Naive thymus-derived CD4-positive, alpha-beta T cell (primary cell): ENCODE results near the gene CAPN5. TPM values are rescaled to one million over a fixed set of nuclear protein-coding genes. Genes with fewer than 3 reads are reported as not detected.

Experiments used
- ATAC-seq: fragments of 150-1000 bp; cut with Tn5 transposase; 2 replicates; pipeline ENCODE4 v1.10.0; 2021; ENCODE audit warnings: mild to moderate bottlenecking, moderate library complexity
- CTCF ChIA-PET: fragments of 350-600 bp; sonication (Branson Sonifier 250); formaldehyde crosslinking; loops from one replicate; lab custom pipeline; 2021; ENCODE audit warnings: antibody characterized with exemption; lab: Charles Lee
- POLR2A ChIA-PET: fragments of 350-600 bp; sonication (Branson Sonifier 250); formaldehyde crosslinking; loops from one replicate; lab custom pipeline; 2021; ENCODE audit warnings: antibody characterized with exemption, inconsistent platforms; lab: Charles Lee
- DNase-seq, 9 donors: peaks; one replicate each; pipeline versions ENCODE4 v3.0.0 to v3.0.0-alpha.2; 2020 to 2022; ENCODE audit warnings: mixed read lengths in 1 of 9
- H3K27ac ChIP-seq: one replicate; pipeline ENCODE4 v1.7.0; 2013; ENCODE audit warnings: mild to moderate bottlenecking, low read depth, low read length, moderate library complexity
- H3K27me3 ChIP-seq, 2 donors: one replicate each; pipeline ENCODE4 v1.7.0; 2013; ENCODE audit warnings: low read length in 2 of 2, mild to moderate bottlenecking in 2 of 2, moderate library complexity in 2 of 2; ENCODE audit not compliant: control insufficient read depth in 2 of 2, insufficient read depth in 2 of 2
- H3K36me3 ChIP-seq, 3 experiments: 1 replicate in 2 of 3; 2 replicates in 1 of 3; pipeline ENCODE4 v1.7.0; 2013; ENCODE audit warnings: low read length in 3 of 3, mild to moderate bottlenecking in 3 of 3, moderate library complexity in 1 of 3; ENCODE audit not compliant: insufficient read depth in 3 of 3, control insufficient read depth in 2 of 3
- H3K4me1 ChIP-seq, 2 donors: one replicate each; pipeline ENCODE4 v1.7.0; 2013; ENCODE audit warnings: low read length in 2 of 2, mild to moderate bottlenecking in 2 of 2, moderate library complexity in 1 of 2; ENCODE audit not compliant: control insufficient read depth in 2 of 2, insufficient read depth in 2 of 2
- H3K4me3 ChIP-seq: 2 replicates; pipeline ENCODE4 v1.7.0; 2013; ENCODE audit warnings: mild to moderate bottlenecking, low read length
- H3K9me3 ChIP-seq, 3 experiments: 1 replicate in 2 of 3; 2 replicates in 1 of 3; pipeline ENCODE4 v1.7.0; 2013; ENCODE audit warnings: low read length in 3 of 3; ENCODE audit not compliant: control insufficient read depth in 2 of 3
- H3K27ac Mint-ChIP-seq, 9 donors: one replicate each; pipeline ENCODE4 v1.8.0; 2020 to 2022; ENCODE audit warnings: mixed read lengths in 9 of 9, mild to moderate bottlenecking in 8 of 9, moderate library complexity in 5 of 9, inconsistent platforms in 2 of 9
- H3K27me3 Mint-ChIP-seq, 5 donors: one replicate each; pipeline ENCODE4 v1.8.0; 2021 to 2022; ENCODE audit warnings: mixed read lengths in 5 of 5, mild to moderate bottlenecking in 1 of 5
- H3K36me3 Mint-ChIP-seq, 5 donors: one replicate each; pipeline ENCODE4 v1.8.0; 2020 to 2022; ENCODE audit warnings: mixed read lengths in 5 of 5, mild to moderate bottlenecking in 3 of 5, inconsistent platforms in 1 of 5
- H3K4me1 Mint-ChIP-seq, 7 donors: one replicate each; pipeline ENCODE4 v1.8.0; 2020 to 2022; ENCODE audit warnings: mixed read lengths in 7 of 7, mild to moderate bottlenecking in 3 of 7, inconsistent platforms in 1 of 7
- H3K4me3 Mint-ChIP-seq, 10 donors: one replicate each; pipeline ENCODE4 v1.8.0; 2020 to 2022; ENCODE audit warnings: mild to moderate bottlenecking in 10 of 10, mixed read lengths in 10 of 10, moderate library complexity in 6 of 10, inconsistent platforms in 2 of 10
- H3K9me3 Mint-ChIP-seq, 11 donors: one replicate each; pipeline ENCODE4 v1.8.0; 2020 to 2022; ENCODE audit warnings: mixed read lengths in 11 of 11, mild to moderate bottlenecking in 4 of 11, inconsistent platforms in 1 of 11, moderate library complexity in 1 of 11
- intact Hi-C, 2 donors: fragments of 100-400 bp; cut with micrococcal nuclease; formaldehyde crosslinking; loops; one replicate each; pipeline ENCODE4 v1.15.1; 2023
- polyA plus RNA-seq, 2 donors: library from polyadenylated mRNA; unstranded; fragments of 300-500 nt; fragmentation: Illumina TruSeq; gene quantifications; one replicate each; pipeline ENCODE4 v1.2.3, GENCODE V29; 2021
- total RNA-seq, 6 experiments: library from RNA in 5 of 6; stranded (reverse) in 5 of 6; gene quantifications; 1 replicate in 5 of 6; 2 replicates in 1 of 6; pipeline ENCODE4 v1.2.3 and lab custom pipeline; 2021 to 2026

The CAPN5 gene
- total and polyA plus RNA-seq, 7 experiments from 2014 or later: 0.94 to 5.8 (median 5.6) TPM

- no peaks in the 10 kb centered on the region for H3K4me1 ChIP-seq
- Mint-ChIP-seq H3K27me3 (peaks cover 0 to 1% (median 0%) of the 10 kb centered on the region in 5 donors), H3K4me1 (peaks cover 0 to 11% (median 0%) of the 10 kb centered on the region in 7 donors), H3K9me3 (no peaks in the 10 kb centered on the region), H3K4me3 (no peak overlapping the region), H3K27ac (no peak overlapping the region), H3K36me3 (no peaks in the 10 kb centered on the region)
- H3K27me3 ChIP-seq: no peaks in the 10 kb centered on the region
- DNase-seq (no peak), ATAC-seq (no peak)
- no peaks in the 10 kb centered on the region for H3K36me3 ChIP-seq
- CTCF ChIA-PET: no interaction called here
- POLR2A ChIA-PET: no interaction called here
- no peaks in the 10 kb centered on the region for H3K9me3 ChIP-seq
- H3K27ac ChIP-seq: no peak overlapping the region
- H3K4me3 ChIP-seq: no peak overlapping the region
- intact Hi-C loops: no loop called here
Measured at GRCh38 chr11:77171254-77171653, 104.5 kb downstream of the CAPN5 start.

GRCh38 chr11:77171885-77172665 lies 105.3 kb downstream of the CAPN5 start:
- H3K4me3 ChIP-seq: no peak overlapping the region
- CTCF ChIA-PET: no interaction called here
- H3K36me3 ChIP-seq: no peaks in the 10 kb centered on the region
- DNase-seq (peak in 1 of 9 donors; percentile 1), ATAC-seq (no peak)
- Mint-ChIP-seq H3K4me1 (peaks cover 0 to 11% (median 0%) of the 10 kb centered on the region in 7 donors), H3K9me3 (no peaks in the 10 kb centered on the region), H3K4me3 (no peak overlapping the region), H3K27ac (no peak overlapping the region), H3K27me3 (no peaks in the 10 kb centered on the region), H3K36me3 (no peaks in the 10 kb centered on the region)
- no peak overlapping the region for H3K27ac ChIP-seq
- H3K4me1 ChIP-seq: no peaks in the 10 kb centered on the region
- POLR2A ChIA-PET: no interaction called here
- H3K27me3 ChIP-seq: no peaks in the 10 kb centered on the region
- no peaks in the 10 kb centered on the region for H3K9me3 ChIP-seq
- intact Hi-C loops: no loop called here

- POLR2A ChIA-PET: no interaction called here
- Histone ChIP-seq H3K4me1 (no peaks in the 10 kb centered on the region), H3K27me3 (no peaks in the 10 kb centered on the region), H3K9me3 (no peaks in the 10 kb centered on the region), H3K4me3 (no peak overlapping the region), H3K27ac (no peak overlapping the region), H3K36me3 (no peaks in the 10 kb centered on the region)
- Mint-ChIP-seq H3K4me1 (peaks cover 0 to 10% (median 0%) of the 10 kb centered on the region in 7 donors), H3K27me3 (no peaks in the 10 kb centered on the region), H3K36me3 (no peaks in the 10 kb centered on the region), H3K27ac (no peak overlapping the region), H3K9me3 (no peaks in the 10 kb centered on the region), H3K4me3 (no peak overlapping the region)
- intact Hi-C loops: no loop called here
- DNase-seq: no peak
- CTCF ChIA-PET: no interaction called here
- ATAC-seq: no peak
Measured at GRCh38 chr11:77172666-77172982, 105.9 kb downstream of the CAPN5 start.

- H3K36me3 ChIP-seq: no peaks in the 10 kb centered on the region
- Mint-ChIP-seq H3K27ac (no peak overlapping the region), H3K9me3 (peaks cover 0 to 7% (median 0%) of the 10 kb centered on the region in 11 donors), H3K27me3 (no peaks in the 10 kb centered on the region), H3K4me1 (peaks cover 0 to 9% (median 0%) of the 10 kb centered on the region in 7 donors), H3K4me3 (no peak overlapping the region), H3K36me3 (no peaks in the 10 kb centered on the region)
- no peaks in the 10 kb centered on the region for H3K9me3 ChIP-seq
- ChIA-PET POLR2A (no interaction called here), CTCF (no interaction called here)
- intact Hi-C loops: no loop called here
- H3K27ac ChIP-seq: no peak overlapping the region
- H3K4me3 ChIP-seq: no peak overlapping the region
- DNase-seq: no peak
- ATAC-seq: no peak
- no peaks in the 10 kb centered on the region for H3K4me1 ChIP-seq
- no peaks in the 10 kb centered on the region for H3K27me3 ChIP-seq
Measured at GRCh38 chr11:77173494-77173893, 106.7 kb downstream of the CAPN5 start.

- Mint-ChIP-seq H3K27ac (no peak overlapping the region), H3K9me3 (peaks cover 0 to 7% (median 0%) of the 10 kb centered on the region in 11 donors), H3K27me3 (no peaks in the 10 kb centered on the region), H3K36me3 (no peaks in the 10 kb centered on the region), H3K4me3 (no peak overlapping the region), H3K4me1 (peaks cover 0 to 9% (median 0%) of the 10 kb centered on the region in 7 donors)
- no peaks in the 10 kb centered on the region for H3K9me3 ChIP-seq
- intact Hi-C loops: no loop called here
- DNase-seq (no peak), ATAC-seq (no peak)
- no peak overlapping the region for H3K4me3 ChIP-seq
- H3K27me3 ChIP-seq: no peaks in the 10 kb centered on the region
- no peaks in the 10 kb centered on the region for H3K36me3 ChIP-seq
- ChIA-PET CTCF (no interaction called here), POLR2A (no interaction called here)
- no peak overlapping the region for H3K27ac ChIP-seq
- H3K4me1 ChIP-seq: no peaks in the 10 kb centered on the region
Measured at GRCh38 chr11:77174559-77174958, 107.8 kb downstream of the CAPN5 start.

GRCh38 chr11:77175021-77175842 lies 108.5 kb downstream of the CAPN5 start:
- Histone ChIP-seq H3K27me3 (no peaks in the 10 kb centered on the region), H3K36me3 (no peaks in the 10 kb centered on the region), H3K4me3 (no peak overlapping the region), H3K27ac (no peak overlapping the region), H3K4me1 (no peaks in the 10 kb centered on the region), H3K9me3 (no peaks in the 10 kb centered on the region)
- no peak for DNase-seq
- no peak for ATAC-seq
- Mint-ChIP-seq H3K4me3 (no peak overlapping the region), H3K27ac (no peak overlapping the region), H3K9me3 (peaks cover 0 to 7% (median 0%) of the 10 kb centered on the region in 11 donors), H3K4me1 (peaks cover 0 to 9% (median 0%) of the 10 kb centered on the region in 7 donors), H3K27me3 (no peaks in the 10 kb centered on the region), H3K36me3 (no peaks in the 10 kb centered on the region)
- intact Hi-C loops: no loop called here
- POLR2A ChIA-PET: no interaction called here
- CTCF ChIA-PET: no interaction called here
